Effector memory CD4-positive, alpha-beta T cell (primary cell): ENCODE results near the gene MUC5AC.

Source experiments
- DNase-seq, 3 donors: peaks; one replicate each; pipeline ENCODE4 v3.0.0-alpha.2; 2020
- H3K27ac ChIP-seq: 2 replicates; pipeline ENCODE4 v1.7.0; 2013; ENCODE audit warnings: mild to moderate bottlenecking, low read length, moderate library complexity; ENCODE audit not compliant: insufficient read depth, poor library complexity, severe bottlenecking
- H3K27me3 ChIP-seq: replicated peaks from 2 replicates; pipeline ENCODE4 v1.7.0; 2013; ENCODE audit warnings: mild to moderate bottlenecking, low read length; ENCODE audit not compliant: insufficient read depth, control insufficient read depth, poor library complexity, severe bottlenecking
- H3K36me3 ChIP-seq: 2 replicates; pipeline ENCODE4 v1.7.0; 2013; ENCODE audit warnings: mild to moderate bottlenecking, low read length, moderate library complexity; ENCODE audit not compliant: control insufficient read depth, insufficient read depth
- H3K4me1 ChIP-seq: 2 replicates; pipeline ENCODE4 v1.7.0; 2013; ENCODE audit warnings: low read length, mild to moderate bottlenecking; ENCODE audit not compliant: control insufficient read depth, insufficient read depth, poor library complexity, severe bottlenecking
- H3K4me3 ChIP-seq: 2 replicates; pipeline ENCODE4 v1.7.0; 2013; ENCODE audit warnings: low read length, low read depth, mild to moderate bottlenecking; ENCODE audit not compliant: insufficient read depth, poor library complexity, severe bottlenecking
- H3K9me3 ChIP-seq: 2 replicates; pipeline ENCODE4 v1.7.0; 2013; ENCODE audit warnings: mild to moderate bottlenecking, low read length, moderate library complexity; ENCODE audit not compliant: control insufficient read depth

Gene MUC5AC

GRCh38 chr11:1233351-1234053 is 75.7 kb downstream of the MUC5AC start:
- no peak for DNase-seq
- Histone ChIP-seq H3K4me1 (no peaks in the 10 kb centered on the region), H3K27me3 (no peaks in the 10 kb centered on the region), H3K36me3 (no peaks in the 10 kb centered on the region), H3K27ac (no peak overlapping the region), H3K9me3 (no peaks in the 10 kb centered on the region), H3K4me3 (no peak overlapping the region)

DNA sequence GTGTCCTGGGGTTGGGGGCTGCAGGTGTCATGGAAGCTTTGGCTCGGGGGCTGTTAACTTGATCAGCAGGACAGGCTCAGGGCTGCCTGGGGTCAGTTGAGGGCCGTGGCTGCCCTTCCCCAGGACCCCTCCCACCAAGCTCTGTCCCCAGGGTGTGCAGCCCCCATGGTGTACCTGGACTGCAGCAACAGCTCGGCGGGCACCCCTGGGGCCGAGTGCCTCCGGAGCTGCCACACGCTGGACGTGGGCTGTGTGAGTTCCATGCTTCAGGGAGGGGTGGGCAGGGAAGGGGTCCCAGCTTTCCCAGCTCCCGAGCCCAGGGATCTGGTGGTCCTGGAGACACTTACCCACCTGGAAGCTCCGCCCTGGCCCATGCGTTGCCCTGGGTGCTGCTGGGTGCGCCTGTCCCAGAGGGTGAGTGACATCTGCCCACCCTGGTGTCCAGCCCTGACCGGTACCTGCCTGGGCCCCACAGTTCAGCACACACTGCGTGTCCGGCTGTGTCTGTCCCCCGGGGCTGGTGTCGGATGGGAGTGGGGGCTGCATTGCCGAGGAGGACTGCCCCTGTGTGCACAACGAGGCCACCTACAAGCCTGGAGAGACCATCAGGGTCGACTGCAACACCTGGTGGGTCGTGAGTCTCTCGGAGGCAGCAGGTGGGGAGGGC is 76.4 kb downstream of the MUC5AC start:
- Histone ChIP-seq H3K36me3 (no peaks in the 10 kb centered on the region), H3K4me3 (no peak overlapping the region), H3K27ac (no peak overlapping the region), H3K4me1 (no peaks in the 10 kb centered on the region), H3K27me3 (no peaks in the 10 kb centered on the region), H3K9me3 (no peaks in the 10 kb centered on the region)
- DNase-seq, result no peak

DNA sequence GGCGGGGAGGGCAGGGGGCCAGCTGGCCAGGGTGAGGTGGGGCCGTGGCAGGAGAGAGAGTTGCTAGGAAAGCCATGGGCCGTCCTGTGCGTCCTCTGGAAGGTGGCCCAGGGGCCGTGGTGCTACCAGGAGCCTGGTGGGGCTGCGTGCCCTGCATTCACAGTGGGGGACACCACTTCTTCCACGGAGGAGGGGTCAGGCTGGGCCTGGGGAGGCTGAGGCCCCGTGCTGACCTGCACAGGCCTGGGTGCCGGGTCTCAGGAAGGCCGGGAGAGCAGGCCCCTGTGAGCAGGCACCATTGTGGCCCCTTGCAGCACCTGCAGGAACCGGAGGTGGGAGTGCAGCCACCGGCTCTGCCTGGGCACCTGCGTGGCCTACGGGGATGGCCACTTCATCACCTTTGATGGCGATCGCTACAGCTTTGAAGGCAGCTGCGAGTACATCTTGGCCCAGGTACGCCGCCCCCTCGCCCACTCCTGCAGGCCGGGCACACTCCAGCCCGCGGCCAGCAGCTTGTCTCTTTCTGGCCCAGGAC is 77.1 kb downstream of the MUC5AC start:
- Histone ChIP-seq H3K4me1 (no peaks in the 10 kb centered on the region), H3K27ac (no peak overlapping the region), H3K36me3 (no peaks in the 10 kb centered on the region), H3K4me3 (no peak overlapping the region), H3K27me3 (no peaks in the 10 kb centered on the region), H3K9me3 (no peaks in the 10 kb centered on the region)
- no peak for DNase-seq

DNA sequence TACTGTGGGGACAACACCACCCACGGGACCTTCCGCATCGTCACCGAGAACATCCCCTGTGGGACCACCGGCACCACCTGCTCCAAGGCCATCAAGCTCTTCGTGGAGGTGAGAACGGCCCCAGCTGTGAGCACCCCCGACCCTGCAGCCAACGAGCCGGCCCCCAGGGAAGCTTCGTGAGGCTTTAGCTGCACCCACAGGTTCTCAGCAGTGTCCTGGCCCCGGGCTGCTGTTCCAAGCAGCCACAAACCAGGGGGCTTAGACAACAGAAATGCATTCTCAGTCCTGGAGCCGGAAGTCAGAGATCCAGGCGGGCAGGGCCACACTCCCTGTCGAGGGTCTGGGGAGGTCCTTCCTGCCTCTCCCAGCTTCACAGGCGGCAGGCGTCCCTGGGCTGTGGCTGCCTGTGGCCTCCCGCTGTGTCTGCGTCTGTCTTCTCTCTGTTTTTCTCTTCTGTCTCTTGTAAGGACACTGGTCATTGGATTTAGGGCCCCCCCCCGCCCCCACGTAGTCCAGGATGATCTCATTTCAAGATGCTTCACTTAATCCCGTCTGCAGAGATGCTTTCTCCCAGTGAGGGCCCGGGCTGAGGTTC is 77.7 kb downstream of the MUC5AC start:
- no peaks in the 10 kb centered on the region for H3K36me3 ChIP-seq
- no peak for DNase-seq
- H3K27me3 ChIP-seq, result no peaks in the 10 kb centered on the region
- no peak overlapping the region for H3K4me3 ChIP-seq
- no peak overlapping the region for H3K27ac ChIP-seq
- no peaks in the 10 kb centered on the region for H3K9me3 ChIP-seq
- H3K4me1 ChIP-seq, result no peaks in the 10 kb centered on the region

DNA sequence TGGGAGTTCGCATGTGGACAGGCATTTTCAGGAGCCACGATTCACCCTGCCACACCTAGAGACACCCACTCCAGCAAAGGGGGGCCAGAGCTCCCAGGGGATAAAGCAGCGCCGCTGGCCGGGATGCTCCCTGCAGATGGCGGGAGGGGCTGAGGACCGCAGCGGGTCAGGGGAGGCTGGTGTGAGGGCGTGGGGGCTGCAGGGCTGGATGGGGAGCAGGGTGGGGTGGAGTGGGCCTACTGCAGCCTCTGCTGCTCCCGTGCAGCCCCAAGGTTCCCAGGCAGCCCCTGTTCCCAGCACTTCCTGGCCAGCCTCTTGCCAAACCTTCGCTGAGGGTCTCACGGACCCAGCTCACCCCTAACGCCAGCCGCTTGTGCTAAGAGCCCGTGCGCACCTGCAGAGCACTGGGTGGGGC is 78.2 kb downstream of the MUC5AC start:
- DNase-seq, result no peak
- Histone ChIP-seq H3K27ac (no peak overlapping the region), H3K9me3 (no peaks in the 10 kb centered on the region), H3K36me3 (no peaks in the 10 kb centered on the region), H3K27me3 (no peaks in the 10 kb centered on the region), H3K4me3 (no peak overlapping the region), H3K4me1 (no peaks in the 10 kb centered on the region)

DNA sequence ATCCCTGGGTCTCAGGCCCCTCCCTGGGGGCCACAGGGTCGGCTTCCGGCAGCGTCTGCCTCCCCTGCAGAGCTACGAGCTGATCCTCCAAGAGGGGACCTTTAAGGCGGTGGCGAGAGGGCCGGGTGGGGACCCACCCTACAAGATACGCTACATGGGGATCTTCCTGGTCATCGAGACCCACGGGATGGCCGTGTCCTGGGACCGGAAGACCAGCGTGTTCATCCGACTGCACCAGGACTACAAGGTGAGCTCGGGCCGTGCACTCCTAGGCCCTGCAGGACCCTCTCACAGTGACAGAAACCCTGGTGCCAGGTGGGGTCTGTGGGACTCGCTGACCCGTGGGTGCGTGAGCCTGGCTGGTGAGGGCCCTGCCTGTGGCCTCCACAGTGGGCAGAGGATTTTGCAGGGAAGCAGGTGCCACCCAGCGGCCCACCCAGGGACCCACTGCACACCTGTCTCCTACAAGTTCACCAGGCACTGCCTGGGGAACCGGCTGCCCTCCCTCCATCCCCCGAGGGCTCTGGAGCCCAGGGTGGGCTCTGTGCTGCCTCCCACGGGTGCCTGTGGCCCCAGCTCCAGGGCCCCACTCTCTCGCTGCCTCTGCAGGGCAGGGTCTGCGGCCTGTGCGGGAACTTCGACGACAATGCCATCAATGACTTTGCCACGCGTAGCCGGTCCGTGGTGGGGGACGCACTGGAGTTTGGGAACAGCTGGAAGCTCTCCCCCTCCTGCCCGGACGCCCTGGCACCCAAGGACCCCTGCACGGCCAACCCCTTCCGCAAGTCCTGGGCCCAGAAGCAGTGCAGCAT is 78.8 kb downstream of the MUC5AC start:
- H3K4me3 ChIP-seq, result no peak overlapping the region
- H3K27me3 ChIP-seq, result no peaks in the 10 kb centered on the region
- no peak for DNase-seq
- no peaks in the 10 kb centered on the region for H3K9me3 ChIP-seq
- H3K27ac ChIP-seq, result no peak overlapping the region
- H3K4me1 ChIP-seq, result no peaks in the 10 kb centered on the region
- H3K36me3 ChIP-seq, result no peaks in the 10 kb centered on the region

DNA sequence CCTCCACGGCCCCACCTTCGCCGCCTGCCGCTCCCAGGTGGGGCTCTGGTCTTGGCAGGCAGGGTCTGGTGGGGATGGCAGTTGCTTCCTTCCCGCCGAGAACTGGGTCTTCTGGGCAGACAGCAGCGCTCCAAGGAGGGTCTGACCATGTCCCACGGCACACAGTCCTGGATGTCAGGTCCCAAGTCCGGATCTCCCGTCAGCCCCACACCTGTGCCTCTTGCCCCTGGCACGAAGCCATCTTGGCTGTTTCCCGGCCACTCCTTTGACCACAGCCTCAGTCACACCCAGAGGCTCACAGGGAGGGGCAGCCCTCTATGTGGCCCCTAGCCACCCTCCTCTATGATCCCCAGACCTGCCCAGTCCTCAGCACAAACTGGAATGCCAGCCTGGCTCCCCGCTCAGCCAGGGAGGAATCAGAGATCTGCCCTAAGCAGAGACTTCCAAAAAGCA is 79.4 kb downstream of the MUC5AC start:
- Histone ChIP-seq H3K4me1 (no peaks in the 10 kb centered on the region), H3K27ac (no peak overlapping the region), H3K27me3 (no peaks in the 10 kb centered on the region), H3K9me3 (no peaks in the 10 kb centered on the region), H3K4me3 (no peak overlapping the region), H3K36me3 (no peaks in the 10 kb centered on the region)
- DNase-seq, result no peak

GRCh38 chr11:1237851-1238250 is 80.1 kb downstream of the MUC5AC start:
- H3K36me3 ChIP-seq, result no peaks in the 10 kb centered on the region
- no peak overlapping the region for H3K4me3 ChIP-seq
- H3K9me3 ChIP-seq, result no peaks in the 10 kb centered on the region

GRCh38 chr11:1238767-1239595 is 81.2 kb downstream of the MUC5AC start:
- Histone ChIP-seq H3K4me1 (no peaks in the 10 kb centered on the region), H3K27me3 (no peaks in the 10 kb centered on the region), H3K4me3 (no peak overlapping the region), H3K9me3 (no peaks in the 10 kb centered on the region), H3K27ac (no peak overlapping the region), H3K36me3 (no peaks in the 10 kb centered on the region)
- no peak for DNase-seq

More at GRCh38 chr11:1237851-1238250, 80.1 kb downstream of the MUC5AC start:
- no peak for DNase-seq
- Histone ChIP-seq H3K27me3 (no peaks in the 10 kb centered on the region), H3K27ac (no peak overlapping the region), H3K4me1 (no peaks in the 10 kb centered on the region)
